ENCODE data around the gene PLA2G3. TPM values are rescaled to one million over a fixed set of nuclear protein-coding genes. Genes with fewer than 3 reads are reported as not detected.

The PLA2G3 gene
- total RNA-seq, 1 experiment from 2014 or later = not detected

MicroRNA genes within 50 kb of the gene (microRNA counts, 767-probe panel; counts per million panel counts)
- microRNA hsa-miR-3928 = not detected

Small RNAs within 50 kb of the gene (microRNA-seq; reads per million reads assigned to microRNA genes)
- 14.5 reads per million, percentile 35 among the genes with 10 or more reads in this experiment for gene MIR3928 (ENCODE audit: borderline number of aligned reads)

Other genes starting within 250 kb of the PLA2G3 start
- 25.4 TPM for gene MORC2, start 171.7 kb downstream of the PLA2G3 start, total RNA-seq (2021; ENCODE audit: unreplicated experiment)
- gene TUG1, start 171.2 kb downstream of the PLA2G3 start, total RNA-seq (2021; ENCODE audit: unreplicated experiment) = 45.0 TPM
- 148 TPM for gene SMTN, start 59.2 kb downstream of the PLA2G3 start, total RNA-seq (2021; ENCODE audit: unreplicated experiment)
- 65.6 TPM for gene SELENOM, start 32.9 kb downstream of the PLA2G3 start, total RNA-seq (2021; ENCODE audit: unreplicated experiment)
- 8.9 TPM for gene INPP5J, start 17.5 kb downstream of the PLA2G3 start, total RNA-seq (2021; ENCODE audit: unreplicated experiment)
- gene RNF185, start 19.7 kb upstream of the PLA2G3 start, total RNA-seq (2021; ENCODE audit: unreplicated experiment) = 17.1 TPM
- 21.9 TPM for gene LIMK2, start 71.8 kb upstream of the PLA2G3 start, total RNA-seq (2021; ENCODE audit: unreplicated experiment)
- 1.6 TPM for gene PIK3IP1, start 152.0 kb upstream of the PLA2G3 start, total RNA-seq (2021; ENCODE audit: unreplicated experiment)
- gene PATZ1, start 205.8 kb upstream of the PLA2G3 start, total RNA-seq (2021; ENCODE audit: unreplicated experiment) = 30.6 TPM

Measured in HCT116 (cell line).